Choroid plexus epithelial cell (primary cell): ENCODE data around the gene DNAH10.

Source experiments
- DNase-seq: peaks from one replicate; pipeline ENCODE4 v3.0.0-alpha.2; 2010; ENCODE audit warnings: low read depth
- H3K4me3 ChIP-seq: 2 replicates; pipeline ENCODE4 v1.5.1; 2011; ENCODE audit warnings: low read depth, mild to moderate bottlenecking, control low read depth, low read length, moderate library complexity
- TF ChIP-seq, protein P1 (sequence below): conservative IDR thresholded peaks from 2 replicates; pipeline ENCODE4 v1.5.1; 2011; ENCODE audit warnings: low read depth, mild to moderate bottlenecking, control low read depth, inconsistent platforms, low read length, moderate library complexity

The DNAH10 gene

DNA sequence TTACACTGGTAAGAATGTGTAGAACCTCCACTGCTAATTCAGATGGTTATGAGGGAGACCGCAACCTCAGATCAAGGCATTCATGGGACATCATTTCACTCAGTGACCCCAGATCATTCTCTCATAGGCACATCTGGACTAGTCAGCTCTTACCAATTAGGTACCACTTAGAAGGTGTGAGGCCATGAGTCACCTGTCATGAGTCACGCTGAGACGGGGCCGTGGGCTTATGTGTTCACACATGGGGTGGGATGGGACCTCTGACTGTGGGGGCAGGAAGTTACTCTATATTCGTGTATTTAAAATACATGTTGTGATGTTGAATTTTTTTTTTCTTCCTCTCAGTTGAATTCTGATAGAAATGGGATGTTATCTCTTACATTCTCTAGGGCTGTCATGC is 154.6 kb downstream of the DNAH10 start:
- no peak overlapping the region for H3K4me3 ChIP-seq
- no peak for DNase-seq
- TF ChIP-seq, protein P1, sequence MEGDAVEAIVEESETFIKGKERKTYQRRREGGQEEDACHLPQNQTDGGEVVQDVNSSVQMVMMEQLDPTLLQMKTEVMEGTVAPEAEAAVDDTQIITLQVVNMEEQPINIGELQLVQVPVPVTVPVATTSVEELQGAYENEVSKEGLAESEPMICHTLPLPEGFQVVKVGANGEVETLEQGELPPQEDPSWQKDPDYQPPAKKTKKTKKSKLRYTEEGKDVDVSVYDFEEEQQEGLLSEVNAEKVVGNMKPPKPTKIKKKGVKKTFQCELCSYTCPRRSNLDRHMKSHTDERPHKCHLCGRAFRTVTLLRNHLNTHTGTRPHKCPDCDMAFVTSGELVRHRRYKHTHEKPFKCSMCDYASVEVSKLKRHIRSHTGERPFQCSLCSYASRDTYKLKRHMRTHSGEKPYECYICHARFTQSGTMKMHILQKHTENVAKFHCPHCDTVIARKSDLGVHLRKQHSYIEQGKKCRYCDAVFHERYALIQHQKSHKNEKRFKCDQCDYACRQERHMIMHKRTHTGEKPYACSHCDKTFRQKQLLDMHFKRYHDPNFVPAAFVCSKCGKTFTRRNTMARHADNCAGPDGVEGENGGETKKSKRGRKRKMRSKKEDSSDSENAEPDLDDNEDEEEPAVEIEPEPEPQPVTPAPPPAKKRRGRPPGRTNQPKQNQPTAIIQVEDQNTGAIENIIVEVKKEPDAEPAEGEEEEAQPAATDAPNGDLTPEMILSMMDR: no peak

DNA sequence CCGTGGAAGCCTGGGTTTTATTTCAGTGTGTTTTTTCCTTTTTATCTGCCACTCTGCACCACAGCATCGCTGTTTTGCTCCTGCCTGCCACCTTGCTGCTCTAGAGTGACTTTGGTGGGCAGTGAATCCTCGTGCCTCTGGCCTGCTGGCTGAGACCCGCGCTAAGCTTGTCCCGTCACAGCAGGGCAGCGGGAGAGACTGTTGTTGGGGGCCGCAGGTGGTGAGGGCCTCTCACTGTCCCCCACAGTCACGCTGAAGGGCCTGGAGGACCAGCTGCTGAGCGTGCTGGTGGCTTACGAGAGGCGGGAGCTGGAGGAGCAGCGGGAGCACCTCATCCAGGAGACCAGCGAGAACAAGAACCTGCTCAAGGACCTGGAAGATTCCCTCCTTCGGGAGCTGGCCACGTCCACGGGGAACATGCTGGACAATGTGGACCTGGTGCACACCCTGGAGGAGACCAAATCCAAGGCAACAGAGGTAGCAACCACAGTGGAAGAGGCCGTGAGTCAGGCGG is 155.3 kb downstream of the DNAH10 start:
- TF ChIP-seq, protein P1: no peak
- no peak overlapping the region for H3K4me3 ChIP-seq
- no peak for DNase-seq

- DNase-seq: no peak
- no peak overlapping the region for H3K4me3 ChIP-seq
- TF ChIP-seq, protein P1: no peak
Measured at GRCh38 chr12:123919980-123920360, 157.9 kb downstream of the DNAH10 start.

GRCh38 chr12:123923038-123923437 is 160.9 kb downstream of the DNAH10 start:
- H3K4me3 ChIP-seq: no peak overlapping the region
- DNase-seq: no peak
- TF ChIP-seq, protein P1: no peak

DNA sequence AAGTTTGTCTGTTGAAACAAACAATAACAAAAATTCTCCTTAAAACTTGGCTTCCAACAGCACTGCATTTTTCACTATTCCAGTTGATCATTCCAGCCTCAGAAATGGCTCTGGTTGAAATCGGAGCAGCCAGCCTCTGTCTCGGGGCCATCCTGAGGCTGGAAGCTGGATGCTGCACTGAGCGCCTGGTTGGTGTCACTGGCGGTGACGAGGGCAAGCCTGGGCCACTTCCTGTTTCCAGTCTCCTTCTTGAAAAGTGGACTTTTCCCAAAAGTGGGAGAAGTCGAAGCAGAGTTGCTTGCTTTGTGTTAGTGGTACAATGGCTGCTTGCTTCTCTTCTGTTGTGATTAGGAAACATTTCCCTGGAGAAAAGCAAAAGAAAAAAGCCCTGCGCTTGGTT is 161.8 kb downstream of the DNAH10 start:
- TF ChIP-seq, protein P1: no peak
- no peak for DNase-seq
- no peak overlapping the region for H3K4me3 ChIP-seq

GRCh38 chr12:123924539-123924938 is 162.4 kb downstream of the DNAH10 start:
- TF ChIP-seq, protein P1: no peak
- H3K4me3 ChIP-seq: no peak overlapping the region
- DNase-seq: no peak

DNA sequence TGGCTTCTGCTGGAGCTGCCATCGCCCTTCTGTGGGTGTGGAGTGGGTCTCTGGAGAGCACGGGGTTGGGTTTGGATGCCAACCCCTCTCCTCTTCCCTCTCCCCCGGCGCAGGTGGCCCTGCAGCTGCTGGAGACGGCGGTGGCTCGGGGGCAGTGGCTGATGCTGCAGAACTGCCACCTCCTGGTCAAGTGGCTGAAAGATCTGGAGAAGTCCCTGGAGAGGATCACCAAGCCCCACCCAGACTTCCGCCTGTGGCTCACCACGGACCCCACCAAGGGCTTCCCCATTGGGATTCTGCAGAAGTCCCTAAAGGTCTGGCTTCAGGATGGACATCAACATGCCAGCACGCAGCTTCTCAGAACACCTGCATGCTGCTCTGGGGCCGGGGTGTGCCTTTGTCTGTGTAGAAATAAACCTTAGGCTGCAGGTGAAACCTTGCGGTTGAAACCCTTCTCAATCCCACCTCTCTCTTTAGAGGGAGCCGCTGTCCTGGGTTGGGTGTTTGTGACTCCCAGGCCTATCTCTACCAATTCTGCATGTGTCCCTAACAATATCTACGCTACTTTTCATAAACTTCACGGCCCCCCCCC is 166.3 kb downstream of the DNAH10 start:
- H3K4me3 ChIP-seq: no peak overlapping the region
- DNase-seq: no peak
- TF ChIP-seq, protein P1: no peak
